ENCODE data around the gene SDHA.
"Not testable (repeated sequence)": the region's sequence is repeated elsewhere in the genome, so short reads cannot be mapped to it uniquely, and the experiment has no call there.

DNA sequence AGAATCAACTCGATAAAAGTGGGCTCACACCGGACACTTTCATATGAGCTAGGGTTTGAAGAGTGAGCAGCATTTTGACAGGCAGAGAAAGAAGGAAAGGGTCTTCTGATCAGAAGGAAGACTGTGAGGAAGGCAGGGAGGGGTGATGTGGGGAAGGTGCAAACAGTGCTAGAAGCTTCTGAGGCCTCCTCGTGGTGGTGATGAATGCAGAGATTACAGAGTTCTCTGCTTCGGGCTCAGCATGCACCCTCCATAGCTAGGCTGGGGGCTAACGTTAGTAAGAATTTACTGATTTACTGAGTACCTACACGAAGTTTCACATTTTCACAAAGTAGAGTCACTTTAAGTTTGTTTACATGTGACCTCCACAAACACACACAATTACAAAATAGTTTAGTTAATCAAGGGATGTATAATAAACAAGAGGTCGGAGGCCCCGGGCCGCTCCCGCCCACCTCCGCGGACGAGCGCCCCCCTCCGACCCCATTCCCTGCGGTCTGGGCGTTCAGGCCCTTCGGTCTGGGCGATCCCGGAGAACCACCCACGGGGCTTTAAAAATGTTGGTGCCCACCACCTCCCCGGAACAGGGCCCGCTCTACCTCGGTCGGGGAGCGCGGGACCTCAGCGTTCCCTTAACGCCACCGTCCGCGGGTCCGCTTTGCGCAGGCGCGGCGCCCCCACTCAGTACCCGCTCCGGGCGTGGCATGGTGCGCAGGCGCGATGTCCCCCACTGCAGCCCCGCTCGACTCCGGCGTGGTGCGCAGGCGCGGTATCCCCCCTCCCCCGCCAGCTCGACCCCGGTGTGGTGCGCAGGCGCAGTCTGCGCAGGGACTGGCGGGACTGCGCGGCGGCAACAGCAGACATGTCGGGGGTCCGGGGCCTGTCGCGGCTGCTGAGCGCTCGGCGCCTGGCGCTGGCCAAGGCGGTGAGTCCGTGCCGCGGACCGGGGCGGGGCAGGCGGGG is at the start of gene SDHA, which contains the start of gene CCDC127:
- TF ChIP-seq, protein P1, sequence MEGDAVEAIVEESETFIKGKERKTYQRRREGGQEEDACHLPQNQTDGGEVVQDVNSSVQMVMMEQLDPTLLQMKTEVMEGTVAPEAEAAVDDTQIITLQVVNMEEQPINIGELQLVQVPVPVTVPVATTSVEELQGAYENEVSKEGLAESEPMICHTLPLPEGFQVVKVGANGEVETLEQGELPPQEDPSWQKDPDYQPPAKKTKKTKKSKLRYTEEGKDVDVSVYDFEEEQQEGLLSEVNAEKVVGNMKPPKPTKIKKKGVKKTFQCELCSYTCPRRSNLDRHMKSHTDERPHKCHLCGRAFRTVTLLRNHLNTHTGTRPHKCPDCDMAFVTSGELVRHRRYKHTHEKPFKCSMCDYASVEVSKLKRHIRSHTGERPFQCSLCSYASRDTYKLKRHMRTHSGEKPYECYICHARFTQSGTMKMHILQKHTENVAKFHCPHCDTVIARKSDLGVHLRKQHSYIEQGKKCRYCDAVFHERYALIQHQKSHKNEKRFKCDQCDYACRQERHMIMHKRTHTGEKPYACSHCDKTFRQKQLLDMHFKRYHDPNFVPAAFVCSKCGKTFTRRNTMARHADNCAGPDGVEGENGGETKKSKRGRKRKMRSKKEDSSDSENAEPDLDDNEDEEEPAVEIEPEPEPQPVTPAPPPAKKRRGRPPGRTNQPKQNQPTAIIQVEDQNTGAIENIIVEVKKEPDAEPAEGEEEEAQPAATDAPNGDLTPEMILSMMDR (IDR thresholded peaks at IDR 0.05) = not testable (repeated sequence)
- peak in 1 of 2 donors; percentile 59 for TF ChIP-seq POLR2A (IDR thresholded peaks at IDR 0.05)

All from lower leg skin (tissue), 3 donors.